GM18867 (cell line): Measurements from ENCODE around the gene CFAP20.

Experiments used
- ATAC-seq: cut with Tn5 transposase; IDR thresholded peaks from one replicate; pipeline ENCODE4 v1.9.1; 2021; ENCODE audit warnings: mild to moderate bottlenecking, moderate library complexity; ENCODE audit not compliant: unreplicated experiment

Gene CFAP20

DNA sequence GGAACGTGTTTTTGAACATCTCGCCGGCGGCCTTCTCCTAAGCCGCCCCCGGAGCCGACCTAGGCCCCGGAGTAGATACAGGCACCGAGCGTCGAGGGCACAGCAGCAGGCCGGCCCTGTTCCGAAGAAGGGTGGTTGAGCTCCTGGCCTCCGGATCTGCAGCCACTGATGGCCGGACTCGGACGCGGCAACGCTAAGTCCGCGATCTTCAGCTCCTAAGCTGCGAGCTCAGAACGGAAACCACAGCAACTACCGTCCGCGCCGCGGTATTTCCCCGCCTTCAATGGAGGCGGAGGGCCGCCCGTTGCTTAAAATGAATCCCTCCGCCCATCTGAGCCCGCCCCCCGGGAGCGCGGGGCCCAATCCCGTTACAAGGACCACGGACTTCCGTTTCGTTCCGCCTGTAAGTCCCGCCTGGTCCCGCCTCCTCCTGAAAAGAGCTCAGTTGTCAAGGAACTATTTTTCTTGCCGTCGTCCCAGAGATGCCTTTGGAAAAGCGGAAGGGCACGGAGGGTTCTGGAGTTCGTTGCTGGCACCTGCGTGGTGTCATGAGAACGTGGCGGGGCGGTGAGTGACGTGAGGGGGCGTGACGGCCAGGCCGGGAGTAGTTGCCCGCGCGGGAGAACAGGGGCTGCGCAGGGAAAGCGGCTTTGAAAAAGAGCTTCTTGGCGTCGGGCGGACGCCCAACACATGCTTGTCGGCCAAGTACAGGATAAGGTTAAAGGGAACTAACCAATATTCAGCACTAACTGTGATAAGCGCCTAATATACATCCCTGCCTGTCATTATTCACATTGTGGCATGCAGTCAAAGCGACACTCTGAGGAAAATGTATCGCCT is at the start of gene CFAP20:
TSS of gene CFAP20 (minus strand) at position 285 of the 840 bp plus-strand sequence. CDS start at position 19, 266 bp downstream.
- peak; percentile 84 for ATAC-seq

DNA sequence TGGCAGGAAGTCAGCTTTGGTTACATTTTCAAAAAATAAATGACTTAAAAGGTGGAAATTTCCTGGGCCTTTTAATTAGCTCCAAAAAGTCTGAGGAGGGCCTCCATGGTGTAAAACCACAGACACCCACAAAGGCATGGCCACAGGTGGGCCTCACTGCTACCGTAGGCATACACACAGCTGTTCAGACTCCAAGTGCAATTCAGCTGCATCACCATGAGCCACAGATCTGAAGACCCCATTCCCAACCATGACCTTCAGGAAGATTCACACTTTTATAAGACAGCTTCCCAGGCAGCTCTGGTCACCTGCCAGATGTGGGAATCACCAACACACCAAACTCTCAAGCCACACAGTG is 48.2 kb upstream of the CFAP20 start:
- no peak for ATAC-seq

DNA sequence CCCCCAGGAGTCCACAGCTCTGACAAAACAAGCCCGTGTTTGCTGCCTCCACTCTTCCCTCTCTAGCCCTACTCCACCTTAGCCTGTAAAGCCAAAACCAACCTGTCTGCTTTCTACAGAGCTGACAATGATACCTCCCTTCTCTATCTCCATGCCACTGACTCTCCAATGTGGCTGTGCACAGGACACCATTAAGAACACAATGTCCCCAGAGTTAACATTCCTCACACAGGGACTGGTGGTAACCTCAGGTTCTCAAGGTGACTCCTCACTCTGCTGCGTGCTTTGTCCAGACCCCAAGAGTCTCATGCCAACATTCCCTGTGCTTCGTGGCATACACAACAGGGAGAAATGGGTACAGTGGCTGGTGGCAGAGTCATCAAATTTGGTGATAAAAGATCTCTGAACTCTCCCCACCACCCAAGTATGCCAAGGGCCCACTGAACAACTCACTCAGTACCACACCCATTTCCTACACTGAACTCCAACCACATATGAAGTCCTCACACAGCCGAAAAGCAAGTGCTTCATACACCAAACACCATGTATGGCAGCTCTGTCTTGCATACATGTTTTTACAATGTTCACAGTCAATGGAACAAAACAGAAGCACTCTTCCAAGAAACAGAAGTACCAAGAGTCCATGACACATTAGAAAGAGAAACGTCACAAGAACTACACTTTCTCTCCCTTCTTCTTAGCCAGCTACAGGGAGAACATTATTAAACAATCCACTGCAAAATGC is 47.6 kb upstream of the CFAP20 start:
- ATAC-seq: no peak

DNA sequence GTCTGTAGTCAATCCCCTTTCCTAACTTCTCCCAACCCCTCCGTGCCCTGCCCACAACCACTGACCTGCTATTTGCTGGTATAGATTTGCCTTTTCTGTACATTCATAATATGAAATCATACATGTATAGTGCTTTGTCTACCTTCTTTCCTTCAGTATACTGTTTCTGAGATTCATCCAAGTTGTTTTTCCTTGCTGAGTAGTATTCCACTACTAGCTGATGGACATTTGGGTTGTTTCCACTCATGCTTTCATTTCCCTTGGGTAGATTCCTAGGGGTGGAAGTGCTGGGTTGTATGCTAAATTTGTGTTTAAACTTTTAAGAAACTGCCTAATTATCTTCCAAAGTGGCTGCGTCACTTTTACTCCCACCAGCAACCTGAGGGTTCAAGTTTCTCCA is 41.0 kb upstream of the CFAP20 start:
- ATAC-seq: no peak

DNA sequence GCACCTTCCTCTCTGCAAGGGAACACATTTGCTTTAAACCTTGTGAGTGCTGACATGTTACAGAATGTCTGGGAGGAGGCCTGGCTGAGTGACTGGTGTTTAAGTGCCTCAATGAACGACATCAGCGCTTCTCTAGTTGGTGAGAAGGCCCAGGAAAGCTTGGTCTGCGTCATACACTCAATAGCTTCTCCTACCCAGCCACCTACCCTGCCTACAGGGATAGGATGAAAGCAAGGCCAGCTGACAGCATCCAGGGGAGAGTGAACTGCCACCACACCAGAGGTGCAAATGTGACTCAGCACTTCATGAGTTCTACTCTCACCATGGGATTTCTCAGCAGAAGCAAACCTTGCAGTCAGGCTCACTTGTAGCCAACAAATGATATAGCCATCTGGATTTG is 31.7 kb upstream of the CFAP20 start:
- no peak for ATAC-seq

DNA sequence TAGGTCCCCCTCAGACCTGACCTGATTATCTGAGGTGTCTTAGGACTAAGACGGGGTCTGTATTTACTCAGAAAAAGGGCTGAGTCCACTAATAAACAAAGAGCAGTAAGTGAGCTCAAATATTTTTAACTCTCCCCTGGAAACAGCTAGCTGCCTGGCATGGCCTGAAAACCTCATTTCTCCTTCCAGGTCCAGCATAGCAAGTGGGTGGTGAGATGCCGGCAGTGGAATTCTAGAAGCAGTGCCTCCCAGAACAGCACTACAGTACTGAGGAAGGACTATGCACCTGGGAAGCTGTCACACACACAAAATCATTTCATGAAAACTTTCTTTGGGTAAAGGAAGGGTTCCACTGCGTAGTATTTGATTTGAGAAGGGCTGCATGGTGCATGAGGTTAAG is 29.5 kb upstream of the CFAP20 start:
- no peak for ATAC-seq

DNA sequence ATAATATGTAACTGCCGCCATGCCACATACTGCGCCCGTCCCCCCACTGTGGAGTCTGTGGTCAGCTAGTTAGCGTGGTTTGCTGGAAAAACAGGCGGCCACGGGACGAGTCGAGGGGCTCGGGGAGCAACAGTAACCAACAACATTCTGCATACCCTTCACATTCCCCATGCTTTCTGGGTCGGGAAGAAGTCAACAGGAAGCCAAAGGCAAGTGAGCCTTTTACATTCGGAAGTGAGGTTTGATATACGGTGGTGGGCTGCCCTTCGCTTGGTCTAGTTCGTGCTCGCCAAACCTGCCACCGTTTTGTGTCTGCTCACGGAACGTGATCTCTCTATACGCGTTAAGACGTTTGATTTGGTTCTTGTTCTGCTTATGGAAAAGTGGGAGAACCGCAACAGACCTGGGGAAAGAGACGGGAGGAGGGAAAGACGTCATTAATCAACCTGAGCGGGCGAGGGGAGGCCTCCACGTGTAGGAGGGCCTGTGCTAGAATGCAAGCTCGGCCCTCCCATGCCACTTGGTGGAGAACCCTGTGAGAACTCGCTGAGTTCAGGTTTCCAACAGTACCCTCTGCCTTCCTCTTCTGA is 28.9 kb upstream of the CFAP20 start:
- ATAC-seq: no peak

DNA sequence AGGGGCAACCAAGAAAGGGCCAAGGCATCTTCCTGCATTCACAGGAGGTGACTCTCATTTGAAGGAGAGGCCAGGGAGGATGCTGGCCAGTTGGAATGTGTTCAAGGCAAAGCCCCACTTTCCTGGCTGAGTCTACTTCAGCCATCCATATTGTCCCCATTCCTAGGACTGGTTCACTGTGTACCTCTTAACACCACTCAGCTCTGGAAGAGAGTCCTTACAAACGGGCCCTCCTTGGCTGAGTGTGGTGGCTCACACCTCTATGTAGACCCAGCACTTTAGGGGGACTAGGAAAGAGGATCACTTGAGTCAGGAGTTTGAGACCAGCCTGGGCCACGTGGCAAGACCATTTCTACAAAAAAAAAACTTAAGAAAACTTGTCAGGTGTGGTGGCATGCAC is 28.1 kb upstream of the CFAP20 start:
- no peak for ATAC-seq

DNA sequence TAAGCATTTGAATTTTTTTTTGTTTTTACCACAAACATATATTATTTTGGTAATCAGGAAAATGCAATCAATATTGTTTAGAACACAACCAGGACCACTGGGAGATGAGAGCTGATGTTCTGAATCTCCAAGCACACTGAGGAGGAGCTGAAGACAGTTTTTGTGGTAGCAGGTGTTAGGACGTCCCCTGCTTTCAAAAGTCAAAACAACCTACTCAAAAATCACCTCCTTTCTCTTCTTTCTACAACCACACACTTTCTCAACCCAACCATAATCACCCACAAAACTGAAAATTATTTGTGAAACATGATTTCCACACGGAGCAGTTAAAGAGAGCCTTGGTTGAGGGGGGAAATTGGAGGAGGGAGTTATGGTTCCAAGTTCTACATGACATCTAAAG is 26.7 kb upstream of the CFAP20 start:
- no peak for ATAC-seq

DNA sequence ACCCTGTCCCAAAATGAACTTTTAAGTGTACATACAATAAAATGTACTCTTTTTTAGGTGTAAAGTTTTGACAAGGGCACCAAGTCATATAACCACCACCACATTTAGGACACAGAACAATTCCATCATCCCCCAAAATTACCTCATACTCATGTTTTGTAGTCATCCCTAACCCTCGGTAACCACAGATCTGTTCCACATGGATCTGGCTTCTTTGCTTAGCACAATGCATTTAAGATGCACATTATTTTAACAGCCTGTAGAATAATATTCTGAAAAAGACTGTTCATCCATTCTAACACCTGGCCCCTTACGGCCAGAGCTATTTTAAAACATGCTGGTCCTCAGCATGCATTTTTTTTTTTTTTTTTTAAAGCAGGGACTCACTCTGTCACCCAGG is 25.2 kb upstream of the CFAP20 start:
- ATAC-seq: no peak

DNA sequence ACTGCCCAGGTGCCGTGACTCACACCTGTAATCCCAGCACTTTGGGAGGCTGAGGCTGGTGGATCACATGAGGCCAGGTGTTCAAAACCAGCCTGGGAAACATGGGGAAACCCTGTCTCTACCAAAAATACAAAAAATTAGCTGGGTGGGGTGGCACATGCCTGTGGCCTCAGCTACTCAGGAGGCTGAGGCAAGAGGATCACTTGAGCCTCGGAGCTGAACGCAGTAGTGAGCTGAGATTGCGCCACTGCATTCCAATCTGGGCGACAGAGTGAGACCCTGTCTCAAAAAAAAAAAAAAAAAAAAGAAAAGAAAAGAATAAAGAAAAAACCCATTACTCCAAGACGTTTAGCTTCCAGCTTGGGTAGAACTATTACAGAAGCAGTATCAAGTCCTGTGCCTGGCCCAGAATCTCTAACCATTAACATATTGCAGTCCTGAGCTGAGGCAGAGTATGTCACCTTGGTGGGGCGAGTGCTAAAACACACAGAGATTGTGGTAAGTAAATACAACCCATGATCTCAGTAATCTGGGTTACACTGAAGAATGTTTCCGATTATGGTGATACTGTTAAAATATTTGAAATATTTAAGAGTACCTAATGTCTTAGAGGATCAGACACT is 23.2 kb upstream of the CFAP20 start:
- no peak for ATAC-seq

DNA sequence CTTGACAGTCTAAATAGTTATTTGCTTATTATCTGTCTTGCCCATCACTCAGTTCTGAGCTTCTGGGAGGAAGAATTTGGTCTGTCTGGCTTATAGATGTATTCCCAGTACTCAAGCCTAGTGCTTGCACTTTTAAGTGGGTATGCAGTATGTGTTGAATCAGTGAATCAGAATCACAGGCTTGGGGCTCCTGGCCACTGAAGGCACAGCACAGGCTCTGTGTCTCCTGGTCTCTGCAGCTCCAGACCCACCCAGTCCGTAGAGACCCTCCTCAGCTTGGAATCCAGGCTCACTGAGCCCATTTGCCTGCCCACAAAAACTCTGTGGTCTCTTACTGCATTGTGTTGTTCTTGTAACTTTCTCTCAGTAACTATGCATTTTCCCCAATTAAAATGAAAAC is 19.3 kb upstream of the CFAP20 start:
- ATAC-seq: no peak

DNA sequence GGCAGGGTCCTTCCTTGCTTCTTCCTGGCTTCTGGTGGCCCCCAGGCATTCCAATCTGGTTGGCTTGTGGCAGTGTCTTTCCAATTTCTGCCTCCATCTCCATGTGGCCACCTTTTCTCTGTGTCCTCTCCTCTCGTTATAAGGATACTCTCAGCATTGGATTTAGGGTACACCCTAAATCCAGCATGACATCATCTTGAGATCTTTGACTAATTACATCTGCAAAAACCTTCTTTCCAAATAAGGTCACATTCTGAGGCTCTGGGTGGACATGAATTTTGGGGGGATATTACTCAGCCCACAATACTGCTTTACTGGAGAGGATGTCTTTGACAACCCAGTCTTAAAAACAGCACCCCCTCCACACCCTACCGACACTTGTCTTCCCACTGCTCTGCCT is 18.9 kb upstream of the CFAP20 start:
- ATAC-seq: no peak

DNA sequence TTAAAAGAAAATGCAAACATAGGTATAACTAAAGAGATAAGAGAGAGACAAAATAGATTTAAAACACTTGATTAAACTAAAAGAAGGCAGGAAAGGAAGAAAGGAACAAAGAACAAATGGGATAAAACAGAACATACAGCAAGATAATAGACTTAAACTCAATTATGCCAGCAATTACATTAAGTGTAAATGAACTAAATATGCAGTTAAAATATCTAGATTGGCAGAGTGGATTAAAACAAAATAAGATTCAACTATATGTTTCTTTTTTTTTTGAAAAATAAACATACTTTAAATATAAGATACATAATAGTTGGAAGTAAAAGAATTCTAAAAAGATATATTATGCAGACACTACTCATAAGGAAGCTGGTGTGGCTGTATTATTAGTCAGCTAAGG is 9.7 kb upstream of the CFAP20 start:
- ATAC-seq: no peak

DNA sequence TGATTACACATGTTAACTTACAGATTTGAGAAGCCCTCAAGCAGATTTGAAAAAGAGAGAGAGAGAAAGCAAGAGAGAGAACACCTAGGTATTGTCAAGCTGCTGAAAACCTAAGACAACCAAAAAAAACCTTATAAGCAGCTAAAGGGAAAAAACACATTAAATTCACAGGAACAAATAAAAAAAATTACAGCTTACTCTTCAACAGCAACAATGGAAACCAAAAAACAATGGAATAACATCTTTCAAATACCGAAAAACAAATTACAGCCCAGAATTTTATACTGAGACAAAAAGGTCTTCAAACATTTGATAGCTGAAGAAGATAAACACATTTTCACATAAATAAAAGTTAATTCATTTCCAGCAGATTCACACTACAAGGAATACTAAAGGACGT is 8.4 kb upstream of the CFAP20 start:
- ATAC-seq: no peak

DNA sequence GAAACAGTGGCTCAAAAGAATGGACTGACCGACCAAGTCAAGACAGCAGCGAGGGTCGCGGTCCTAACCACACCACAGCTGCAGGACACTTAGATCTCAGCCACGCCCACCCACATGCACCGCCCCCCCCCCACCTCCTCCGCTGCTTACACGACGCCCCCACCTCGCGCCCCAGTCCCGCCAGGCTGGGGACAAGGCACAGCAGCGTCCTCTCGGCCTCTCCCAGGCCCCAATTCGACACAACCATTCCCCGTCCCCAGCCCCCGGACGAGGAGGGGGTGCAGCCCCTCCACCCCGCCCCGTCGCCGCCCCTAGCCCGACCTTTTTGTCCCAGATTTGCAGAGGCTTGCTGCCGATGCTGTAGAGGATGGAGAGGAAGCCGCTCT is 477 bp downstream of the CFAP20 start:
- ATAC-seq: peak; percentile 2

DNA sequence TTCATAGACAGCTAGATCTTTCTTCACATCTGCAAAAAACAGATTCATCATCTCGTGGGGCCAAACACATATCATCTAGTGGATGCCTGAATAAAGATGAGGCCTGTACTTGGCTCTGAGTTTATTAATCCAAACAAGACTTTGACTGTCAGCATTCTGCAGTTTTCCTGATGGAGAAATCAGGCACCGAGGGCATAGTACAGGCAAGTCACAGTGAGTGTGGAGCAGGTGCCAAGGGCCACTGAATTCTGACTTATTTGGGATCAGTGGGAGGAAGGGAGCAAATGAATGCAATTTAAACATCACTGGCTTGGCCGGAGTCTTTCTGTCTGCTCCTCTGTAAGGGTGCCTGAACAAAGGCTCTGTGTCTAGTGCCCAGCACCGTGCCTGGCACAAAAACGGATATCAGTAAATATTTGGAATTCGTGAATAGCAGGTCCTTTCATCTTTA is 975 bp downstream of the CFAP20 start:
- no peak for ATAC-seq

DNA sequence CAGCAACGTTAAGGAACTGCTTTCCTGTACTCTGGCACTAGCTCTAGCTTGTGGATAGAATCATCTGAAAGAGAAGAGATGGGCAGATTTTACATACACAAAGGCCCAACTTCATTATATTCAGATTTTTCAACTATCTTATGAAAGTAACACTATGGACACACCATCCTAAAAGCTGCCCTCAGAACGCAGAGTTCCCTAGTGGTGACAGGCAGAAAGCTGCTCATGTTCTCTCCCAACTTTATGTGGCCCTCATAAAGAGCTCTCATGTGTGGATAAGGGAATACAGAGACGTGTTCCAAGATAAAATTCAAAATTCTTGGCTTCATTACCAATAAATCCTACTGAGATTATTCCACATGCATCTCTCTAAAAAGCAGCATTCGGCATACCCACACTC is 1.5 kb downstream of the CFAP20 start:
- ATAC-seq: no peak

DNA sequence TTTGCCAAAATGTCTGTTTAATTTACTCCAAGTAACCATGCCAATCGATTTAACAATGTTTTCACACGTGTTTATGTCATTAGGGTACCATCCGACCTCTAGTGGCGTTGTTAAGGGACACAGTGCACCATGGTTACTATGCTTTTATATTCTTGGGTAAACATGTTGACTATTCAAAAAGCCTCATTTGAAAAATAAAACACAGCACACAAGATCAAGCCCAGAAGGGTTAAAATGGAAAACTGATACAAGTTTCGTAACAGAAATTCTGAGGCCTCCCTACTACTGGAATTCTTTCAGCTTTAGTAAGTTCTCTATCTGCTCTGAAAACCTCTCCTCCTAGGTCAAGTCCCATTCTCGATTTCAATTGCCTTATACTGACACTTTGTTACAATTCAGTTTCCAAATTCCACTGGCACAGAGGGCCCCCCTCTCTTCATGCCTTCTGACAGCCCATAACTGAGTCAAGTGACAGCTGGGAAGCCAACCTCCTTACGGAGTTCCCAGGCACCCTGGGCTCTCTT is 2.1 kb downstream of the CFAP20 start:
- ATAC-seq: peak; percentile 31

DNA sequence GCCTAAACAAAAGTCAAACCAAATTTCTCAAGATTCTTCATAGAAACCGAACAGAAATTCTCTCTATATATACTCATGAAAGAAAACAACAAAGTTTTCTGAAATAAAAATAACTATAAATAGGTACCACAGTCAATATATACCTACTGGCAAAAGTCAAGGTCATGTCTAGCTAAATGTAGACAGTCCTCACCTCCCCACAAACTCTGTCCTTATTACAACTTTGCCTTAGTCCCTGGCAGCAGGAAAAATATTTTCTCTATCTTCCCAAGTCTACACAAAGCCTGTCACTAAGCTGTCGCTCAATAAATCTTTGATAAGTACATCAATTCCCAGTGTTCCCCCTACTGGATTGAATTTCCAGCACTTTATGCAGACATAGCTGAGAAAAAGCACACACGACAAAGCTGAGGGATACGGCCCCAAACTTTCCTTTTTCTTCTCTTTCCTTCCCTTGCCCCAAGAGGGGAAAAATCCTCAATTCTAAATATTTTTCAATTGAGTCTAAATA is 2.7 kb downstream of the CFAP20 start:
- ATAC-seq: no peak

DNA sequence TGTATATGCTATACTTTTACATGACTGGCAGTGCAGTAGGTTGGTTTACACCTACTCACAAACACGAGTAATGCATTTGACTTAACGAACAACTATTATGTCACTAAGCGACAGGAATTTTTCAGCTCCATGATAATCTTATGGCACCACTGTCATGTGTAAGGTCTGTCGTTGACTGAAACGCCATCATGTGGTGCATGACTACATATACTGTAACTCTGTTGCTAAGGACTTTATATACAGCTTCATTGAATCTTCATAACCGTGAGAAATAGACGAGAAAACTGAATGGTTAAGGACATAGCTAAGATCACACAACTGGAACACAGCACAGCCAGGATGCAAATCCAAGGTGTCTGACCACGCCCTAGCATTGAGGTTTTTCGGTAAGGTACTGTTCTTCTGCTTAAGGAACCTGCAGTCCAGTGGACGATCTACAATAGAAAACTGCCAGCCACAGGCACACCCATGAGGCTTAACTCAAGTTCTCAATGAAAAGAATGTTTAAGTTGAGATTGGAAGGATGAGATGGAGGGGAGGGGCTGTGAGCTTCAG is 3.3 kb downstream of the CFAP20 start:
- no peak for ATAC-seq
